HCT116 (cell line): ENCODE data around the gene TLCD3B. TPM values are rescaled to one million over a fixed set of nuclear protein-coding genes. Genes with fewer than 3 reads are reported as not detected.

ENCODE experiments used
- ATAC-seq: fragments of 200-7000 bp; cut with Tn5 transposase; 2 replicates; pipeline ENCODE4 v1.9.1; 2020; ENCODE audit warnings: mild to moderate bottlenecking, moderate library complexity
- BruUV-seq: library from RNA; stranded (reverse); fragments of 400-500 nt; replicated peaks from 2 replicates; lab custom pipeline; 2021; lab: Mats Ljungman, UMichigan
- CTCF ChIA-PET: fragments of 300-600 bp; sonication (Branson Sonifier 250); formaldehyde crosslinking; loops from one replicate; lab custom pipeline; 2021; ENCODE audit warnings: antibody characterized with exemption; lab: Charles Lee
- POLR2A ChIA-PET: fragments of 300-600, 350-600 bp; sonication (Branson Sonifier 250); formaldehyde crosslinking; loops from one replicate; lab custom pipeline; 2021; ENCODE audit warnings: antibody characterized with exemption; lab: Charles Lee
- RAD21 ChIA-PET, 2 experiments: fragments of 300-600 bp; sonication (Branson Sonifier 250); formaldehyde crosslinking; loops; one replicate each; lab custom pipeline; 2023; ENCODE audit warnings: low total read pairs in 2 of 2; ENCODE audit not compliant: uncharacterized antibody in 2 of 2, unreplicated experiment in 2 of 2, low non-redundant PET in 1 of 2; lab: Charles Lee
- DNase-seq: peaks from one replicate; pipeline ENCODE4 v3.0.0-alpha.2; 2010; ENCODE audit warnings: low read depth, low spot score
- H2AFZ ChIP-seq: fragments of 200-600 bp; shearing (Covaris generic), sonication (generic); 2 replicates; pipeline ENCODE4 v1.6.1; 2017; ENCODE audit warnings: low read depth, mixed run types, mixed read lengths, antibody characterized with exemption, low read length; ENCODE audit not compliant: poor library complexity, severe bottlenecking
- H3K27ac ChIP-seq: 2 replicates; pipeline ENCODE4 v1.5.1; 2012; ENCODE audit warnings: low read depth, low read length
- H3K27me3 ChIP-seq: fragments of 200-600 bp; sonication (generic); 2 replicates; pipeline ENCODE4 v1.6.1; 2016; ENCODE audit warnings: mixed run types, low read length, mixed read lengths; ENCODE audit not compliant: insufficient read depth
- H3K36me3 ChIP-seq, 2 experiments: fragments of 200-500 bp in 1 of 2; fragments of 200-600 bp in 1 of 2; sonication (Bioruptor generic) in 1 of 2; sonication (generic) in 1 of 2; 2 replicates each; pipeline versions ENCODE4 v1.5.1 to v1.6.1; 2014 to 2016; ENCODE audit warnings: low read length in 2 of 2, inconsistent platforms in 1 of 2, mixed read lengths in 1 of 2, mixed run types in 1 of 2; ENCODE audit not compliant: insufficient read depth in 2 of 2, control insufficient read depth in 1 of 2
- H3K4me1 ChIP-seq, 2 experiments: fragments of 200-600 bp in 1 of 2; sonication (generic) in 1 of 2; 2 replicates each; pipeline versions ENCODE4 v1.5.1 to v1.6.1; 2012 to 2017; ENCODE audit warnings: low read length in 2 of 2, inconsistent platforms in 1 of 2, mild to moderate bottlenecking in 1 of 2, mixed read lengths in 1 of 2, mixed run types in 1 of 2, moderate library complexity in 1 of 2; ENCODE audit not compliant: insufficient read depth in 2 of 2, control insufficient read depth in 1 of 2
- H3K4me2 ChIP-seq: fragments of 200-600 bp; sonication (generic); 2 replicates; pipeline ENCODE4 v1.6.1; 2017; ENCODE audit warnings: mixed run types, low read length, mixed read lengths
- H3K4me3 ChIP-seq, 2 experiments: fragments of 200-600 bp in 1 of 2; sonication (generic) in 1 of 2; replicated peaks in 1 of 2; 2 replicates each; pipeline ENCODE4 v1.5.1; 2011 to 2016; ENCODE audit warnings: low read length in 2 of 2, control low read depth in 1 of 2, low read depth in 1 of 2, mild to moderate bottlenecking in 1 of 2, mixed read lengths in 1 of 2, mixed run types in 1 of 2
- H3K79me2 ChIP-seq: fragments of 200-600 bp; sonication (generic); 2 replicates; pipeline ENCODE4 v1.6.1; 2017; ENCODE audit warnings: mild to moderate bottlenecking, mixed run types, low read length, moderate library complexity, mixed read lengths; ENCODE audit not compliant: insufficient read depth
- H3K9ac ChIP-seq: fragments of 200-600 bp; sonication (generic); 2 replicates; pipeline ENCODE4 v1.6.1; 2016; ENCODE audit warnings: low read length, mixed read lengths
- H3K9me2 ChIP-seq: fragments of 200-600 bp; sonication (generic), shearing (Covaris generic); 2 replicates; pipeline ENCODE4 v1.6.1; 2017; ENCODE audit warnings: mixed run types, mild to moderate bottlenecking, moderate library complexity; ENCODE audit not compliant: insufficient read depth
- H3K9me3 ChIP-seq, 2 experiments: fragments of 200-500 bp in 1 of 2; fragments of 200-600 bp in 1 of 2; sonication (Bioruptor generic) in 1 of 2; sonication (generic) in 1 of 2; 2 replicates each; pipeline ENCODE4 v1.6.1; 2014 to 2017; ENCODE audit warnings: low read length in 2 of 2, mixed read lengths in 2 of 2, inconsistent platforms in 1 of 2, low read depth in 1 of 2, mild to moderate bottlenecking in 1 of 2, mixed run types in 1 of 2, moderate library complexity in 1 of 2; ENCODE audit not compliant: control insufficient read depth in 1 of 2, insufficient read depth in 1 of 2
- H4K20me1 ChIP-seq: fragments of 200-600 bp; sonication (generic), shearing (Covaris generic); 2 replicates; pipeline ENCODE4 v1.6.1; 2017; ENCODE audit warnings: mixed run types, mild to moderate bottlenecking, moderate library complexity; ENCODE audit not compliant: insufficient read depth
- CBX3 ChIP-seq: IDR thresholded peaks from 2 replicates; pipeline ENCODE4 v1.6.1; 2012; ENCODE audit warnings: low read depth
- EGR1 ChIP-seq: IDR thresholded peaks from 2 replicates; pipeline ENCODE4 v1.6.1; 2012; ENCODE audit warnings: low read depth
- ELF1 ChIP-seq: IDR thresholded peaks from 2 replicates; pipeline ENCODE4 v1.6.1; 2012; ENCODE audit warnings: low read depth, borderline replicate concordance
- EZH2 ChIP-seq: fragments of 200-600 bp; sonication (generic); IDR thresholded peaks from 2 replicates; pipeline ENCODE4 v1.6.1; 2017; ENCODE audit warnings: antibody characterized with exemption, mixed run types
- EZH2phosphoT487 ChIP-seq: fragments of 200-600 bp; IDR thresholded peaks from 2 replicates; pipeline ENCODE4 v1.6.1; 2018; ENCODE audit warnings: antibody characterized with exemption, borderline replicate concordance
- FOSL1 ChIP-seq: IDR thresholded peaks from 2 replicates; pipeline ENCODE4 v1.6.1; 2012; ENCODE audit warnings: low read depth
- JUND ChIP-seq: IDR thresholded peaks from 2 replicates; pipeline ENCODE4 v1.6.1; 2012
- MAX ChIP-seq: IDR thresholded peaks from 2 replicates; pipeline ENCODE4 v1.6.1; 2012
- POLR2A ChIP-seq: IDR thresholded peaks from 2 replicates; pipeline ENCODE4 v1.7.0; 2011; ENCODE audit warnings: borderline replicate concordance; ENCODE audit not compliant: insufficient read depth, insufficient read length; ENCODE audit errors: extremely low read depth
- POLR2AphosphoS5 ChIP-seq: IDR thresholded peaks from 2 replicates; pipeline ENCODE4 v1.6.1; 2011; ENCODE audit warnings: mild to moderate bottlenecking, low read depth, low read length, moderate library complexity
- RAD21 ChIP-seq: IDR thresholded peaks from 2 replicates; pipeline ENCODE4 v1.6.1; 2012; ENCODE audit warnings: low read depth, mild to moderate bottlenecking
- SIN3A ChIP-seq: IDR thresholded peaks from 2 replicates; pipeline ENCODE4 v1.6.1; 2012; ENCODE audit warnings: low read depth
- SP1 ChIP-seq: IDR thresholded peaks from 2 replicates; pipeline ENCODE4 v1.6.1; 2012; ENCODE audit warnings: low read depth
- TCF7L2 ChIP-seq: IDR thresholded peaks from 2 replicates; pipeline ENCODE4 v1.7.0; 2011; ENCODE audit warnings: borderline replicate concordance, inconsistent platforms; ENCODE audit not compliant: insufficient read depth, insufficient read length; ENCODE audit errors: extremely low read depth
- YY1 ChIP-seq: IDR thresholded peaks from 2 replicates; pipeline ENCODE4 v1.6.1; 2011; ENCODE audit warnings: low read length, low read depth, moderate library complexity, mild to moderate bottlenecking; ENCODE audit not compliant: insufficient replicate concordance; ENCODE audit errors: extremely low read depth
- ZBTB33 ChIP-seq: IDR thresholded peaks from 2 replicates; pipeline ENCODE4 v1.6.1; 2011; ENCODE audit warnings: mild to moderate bottlenecking, low read length, moderate library complexity; ENCODE audit not compliant: insufficient replicate concordance; ENCODE audit errors: extremely low read depth
- ZFX ChIP-seq: fragments of 450-650 bp; IDR thresholded peaks from 2 replicates; pipeline ENCODE4 v1.6.1; 2017
- ZNF274 ChIP-seq: fragments of 200-500 bp; sonication (Bioruptor generic); IDR thresholded peaks from 2 replicates; pipeline ENCODE4 v1.6.1; 2014; ENCODE audit warnings: mild to moderate bottlenecking, low read depth, low read length, inconsistent platforms
- intact Hi-C: fragments of 100-400 bp; cut with micrococcal nuclease; formaldehyde crosslinking; loops from 2 replicates; pipeline ENCODE4 v1.10.0; 2022
- total RNA-seq: library from RNA; stranded (reverse); gene quantifications from one replicate; pipeline ENCODE4 v1.2.1, GENCODE V29; 2021; ENCODE audit not compliant: unreplicated experiment
- TF ChIP-seq, protein P1 (sequence below), 3 experiments: fragments of 200-600 bp in 1 of 3; sonication (generic) in 1 of 3; IDR thresholded peaks in 2 of 3; conservative IDR thresholded peaks in 1 of 3; 2 replicates each; pipeline ENCODE4 v1.5.1; 2012 to 2017; ENCODE audit warnings: low read depth in 2 of 3, low read length in 2 of 3, antibody characterized with exemption in 1 of 3, borderline replicate concordance in 1 of 3, control low read depth in 1 of 3, mild to moderate bottlenecking in 1 of 3, mixed read lengths in 1 of 3, mixed run types in 1 of 3, moderate library complexity in 1 of 3; ENCODE audit not compliant: insufficient read depth in 1 of 3
- TF ChIP-seq, protein P2 (sequence below): IDR thresholded peaks from 2 replicates; pipeline ENCODE4 v1.6.1; 2012; ENCODE audit warnings: low read depth

TLCD3B gene
- total RNA-seq, 1 experiment from 2014 or later = 1.0 TPM

DNA sequence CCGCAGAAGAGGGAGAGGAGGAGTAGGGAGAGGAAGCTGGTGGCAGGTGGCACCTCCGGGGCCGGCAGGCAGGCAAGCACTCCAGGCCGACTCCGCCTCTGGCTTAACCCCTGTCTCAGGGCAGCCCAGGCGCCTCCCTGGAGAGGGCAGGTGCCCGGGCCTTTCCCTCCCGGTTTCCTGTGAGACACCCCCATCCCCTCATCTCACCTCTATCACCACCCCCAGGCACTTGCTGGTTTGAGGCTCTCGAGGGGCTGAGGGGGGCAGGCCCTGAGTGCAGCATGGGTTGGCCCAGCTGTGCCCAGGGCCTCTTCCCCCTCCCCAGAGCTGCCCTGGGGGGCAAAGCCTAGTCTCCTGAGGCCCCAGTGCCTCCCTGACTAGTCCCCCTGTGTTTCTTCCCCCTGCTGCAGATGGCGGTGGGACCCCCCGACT, 26.2 kb downstream of the TLCD3B start:
- Histone ChIP-seq H3K9ac (no peak overlapping the region), H3K4me1 (no peaks in the 10 kb centered on the region), H3K27me3 (no peaks in the 10 kb centered on the region), H3K27ac (no peak overlapping the region; the same call in 1 of the 2 replicates), H4K20me1 (no peaks in the 10 kb centered on the region), H3K79me2 (no peaks in the 10 kb centered on the region), H3K4me2 (no peak overlapping the region), H3K9me2 (no peaks in the 10 kb centered on the region), H2AFZ (no peak overlapping the region), H3K9me3 (no peaks in the 10 kb centered on the region), H3K36me3 (peaks cover 0 to 4% of the 10 kb centered on the region in 2 experiments; a peak in 2 of 4 replicates), H3K4me3 (no peak overlapping the region)
- TF ChIP-seq ZBTB33 (no peak), MAX (no peak), ELF1 (no peak), POLR2AphosphoS5 (no peak), EZH2 (no peak), EZH2phosphoT487 (no peak), ZNF274 (no peak), CBX3 (no peak), SP1 (no peak), EGR1 (no peak), TCF7L2 (no peak), ZFX (no peak), SIN3A (no peak), YY1 (no peak), JUND (no peak), FOSL1 (no peak), RAD21 (no peak), POLR2A (no peak)
- TF ChIP-seq, protein P1, sequence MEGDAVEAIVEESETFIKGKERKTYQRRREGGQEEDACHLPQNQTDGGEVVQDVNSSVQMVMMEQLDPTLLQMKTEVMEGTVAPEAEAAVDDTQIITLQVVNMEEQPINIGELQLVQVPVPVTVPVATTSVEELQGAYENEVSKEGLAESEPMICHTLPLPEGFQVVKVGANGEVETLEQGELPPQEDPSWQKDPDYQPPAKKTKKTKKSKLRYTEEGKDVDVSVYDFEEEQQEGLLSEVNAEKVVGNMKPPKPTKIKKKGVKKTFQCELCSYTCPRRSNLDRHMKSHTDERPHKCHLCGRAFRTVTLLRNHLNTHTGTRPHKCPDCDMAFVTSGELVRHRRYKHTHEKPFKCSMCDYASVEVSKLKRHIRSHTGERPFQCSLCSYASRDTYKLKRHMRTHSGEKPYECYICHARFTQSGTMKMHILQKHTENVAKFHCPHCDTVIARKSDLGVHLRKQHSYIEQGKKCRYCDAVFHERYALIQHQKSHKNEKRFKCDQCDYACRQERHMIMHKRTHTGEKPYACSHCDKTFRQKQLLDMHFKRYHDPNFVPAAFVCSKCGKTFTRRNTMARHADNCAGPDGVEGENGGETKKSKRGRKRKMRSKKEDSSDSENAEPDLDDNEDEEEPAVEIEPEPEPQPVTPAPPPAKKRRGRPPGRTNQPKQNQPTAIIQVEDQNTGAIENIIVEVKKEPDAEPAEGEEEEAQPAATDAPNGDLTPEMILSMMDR (IDR thresholded peaks at IDR 0.05 in 2 of 3, conservative IDR thresholded peaks at IDR 0.05 in 1 of 3; ENCODE audit: borderline replicate concordance in 1 of 3, insufficient read depth in 1 of 3, low read depth in 2 of 3, low read length in 2 of 3) = no peak
- TF ChIP-seq, protein P2, sequence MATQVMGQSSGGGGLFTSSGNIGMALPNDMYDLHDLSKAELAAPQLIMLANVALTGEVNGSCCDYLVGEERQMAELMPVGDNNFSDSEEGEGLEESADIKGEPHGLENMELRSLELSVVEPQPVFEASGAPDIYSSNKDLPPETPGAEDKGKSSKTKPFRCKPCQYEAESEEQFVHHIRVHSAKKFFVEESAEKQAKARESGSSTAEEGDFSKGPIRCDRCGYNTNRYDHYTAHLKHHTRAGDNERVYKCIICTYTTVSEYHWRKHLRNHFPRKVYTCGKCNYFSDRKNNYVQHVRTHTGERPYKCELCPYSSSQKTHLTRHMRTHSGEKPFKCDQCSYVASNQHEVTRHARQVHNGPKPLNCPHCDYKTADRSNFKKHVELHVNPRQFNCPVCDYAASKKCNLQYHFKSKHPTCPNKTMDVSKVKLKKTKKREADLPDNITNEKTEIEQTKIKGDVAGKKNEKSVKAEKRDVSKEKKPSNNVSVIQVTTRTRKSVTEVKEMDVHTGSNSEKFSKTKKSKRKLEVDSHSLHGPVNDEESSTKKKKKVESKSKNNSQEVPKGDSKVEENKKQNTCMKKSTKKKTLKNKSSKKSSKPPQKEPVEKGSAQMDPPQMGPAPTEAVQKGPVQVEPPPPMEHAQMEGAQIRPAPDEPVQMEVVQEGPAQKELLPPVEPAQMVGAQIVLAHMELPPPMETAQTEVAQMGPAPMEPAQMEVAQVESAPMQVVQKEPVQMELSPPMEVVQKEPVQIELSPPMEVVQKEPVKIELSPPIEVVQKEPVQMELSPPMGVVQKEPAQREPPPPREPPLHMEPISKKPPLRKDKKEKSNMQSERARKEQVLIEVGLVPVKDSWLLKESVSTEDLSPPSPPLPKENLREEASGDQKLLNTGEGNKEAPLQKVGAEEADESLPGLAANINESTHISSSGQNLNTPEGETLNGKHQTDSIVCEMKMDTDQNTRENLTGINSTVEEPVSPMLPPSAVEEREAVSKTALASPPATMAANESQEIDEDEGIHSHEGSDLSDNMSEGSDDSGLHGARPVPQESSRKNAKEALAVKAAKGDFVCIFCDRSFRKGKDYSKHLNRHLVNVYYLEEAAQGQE = no peak
- RAD21 ChIA-PET = no interaction called here
- CTCF ChIA-PET = interaction anchor here (1.0 to 1.8 kb wide), 2 partner anchors 157 to 304 kb away, joined by 4 to 6 read pairs; no protein-coding TSS in a partner anchor
- intact Hi-C loops = no loop called here
- POLR2A ChIA-PET = no interaction called here
- peak; percentile 33; the same call in 1 of the 2 replicates for ATAC-seq
- BruUV-seq = no TSS peak
- no peak for DNase-seq
